T-cell (primary cell): Measurements from ENCODE around the gene PSMD3. TPM values are rescaled to one million over a fixed set of nuclear protein-coding genes. Genes with fewer than 3 reads are reported as not detected.

Experiments used
- ATAC-seq, 4 experiments: fragments of 200-7000 bp in 3 of 4; fragments of 150-1000 bp in 1 of 4; cut with Tn5 transposase; replicated peaks in 1 of 4; 1 replicate in 3 of 4; 2 replicates in 1 of 4; pipeline ENCODE4 v1.10.0; 2021; ENCODE audit warnings: moderate library complexity in 3 of 4, mild to moderate bottlenecking in 2 of 4, moderate number of reproducible peaks in 1 of 4
- CTCF ChIA-PET, 2 donors: fragments of 300-600 bp; sonication (Branson Sonifier 250); formaldehyde crosslinking; loops; one replicate each; lab custom pipeline; 2022; ENCODE audit warnings: antibody characterized with exemption in 2 of 2; lab: Charles Lee
- POLR2A ChIA-PET, 2 donors: fragments of 300-600 bp; sonication (Branson Sonifier 250); formaldehyde crosslinking; loops; one replicate each; lab custom pipeline; 2022; ENCODE audit warnings: antibody characterized with exemption in 2 of 2; lab: Charles Lee
- DNase-seq, 35 experiments: peaks; one replicate each; pipeline versions ENCODE4 v3.0.0 to v3.0.0-alpha.2; 2013 to 2023
- H3K27ac ChIP-seq: one replicate; pipeline ENCODE4 v1.5.1; 2013; ENCODE audit warnings: low read length
- H3K27me3 ChIP-seq, 2 experiments: replicated peaks in 1 of 2; 1 replicate in 1 of 2; 2 replicates in 1 of 2; pipeline versions ENCODE4 v1.6.1 to v1.7.0; 2013; ENCODE audit warnings: low read length in 1 of 2, mixed read lengths in 1 of 2; ENCODE audit not compliant: control insufficient read depth in 2 of 2, insufficient read depth in 2 of 2; ENCODE audit errors: extremely low read depth in 1 of 2
- H3K36me3 ChIP-seq, 2 donors: 1 replicate in 1 of 2; 2 replicates in 1 of 2; pipeline versions ENCODE4 v1.6.1 to v1.7.0; 2013; ENCODE audit warnings: low read length in 1 of 2; ENCODE audit not compliant: control insufficient read depth in 2 of 2, insufficient read depth in 1 of 2; ENCODE audit errors: extremely low read depth in 1 of 2
- H3K4me1 ChIP-seq, 2 experiments: 1 replicate in 1 of 2; 2 replicates in 1 of 2; pipeline versions ENCODE4 v1.6.1 to v1.7.0; 2013; ENCODE audit warnings: low read length in 2 of 2, mixed read lengths in 1 of 2; ENCODE audit not compliant: insufficient read depth in 2 of 2, control insufficient read depth in 1 of 2; ENCODE audit errors: extremely low read depth in 1 of 2
- H3K4me3 ChIP-seq, 2 donors: 1 replicate in 1 of 2; 2 replicates in 1 of 2; pipeline versions ENCODE4 v1.5.1 to v1.7.0; 2013; ENCODE audit warnings: mild to moderate bottlenecking in 2 of 2, low read length in 1 of 2, moderate library complexity in 1 of 2; ENCODE audit not compliant: control insufficient read depth in 1 of 2; ENCODE audit errors: extremely low read depth in 1 of 2
- H3K9me3 ChIP-seq: 2 replicates; pipeline ENCODE4 v1.7.0; 2013
- H3K27ac Mint-ChIP-seq, 2 donors: one replicate each; pipeline ENCODE4 v1.8.0; 2020 to 2021; ENCODE audit warnings: mild to moderate bottlenecking in 2 of 2, mixed read lengths in 2 of 2
- H3K27me3 Mint-ChIP-seq, 2 donors: one replicate each; pipeline ENCODE4 v1.8.0; 2021 to 2022; ENCODE audit warnings: mixed read lengths in 2 of 2
- H3K36me3 Mint-ChIP-seq: one replicate; pipeline ENCODE4 v1.8.0; 2021; ENCODE audit warnings: mixed read lengths
- H3K4me1 Mint-ChIP-seq, 3 donors: one replicate each; pipeline ENCODE4 v1.8.0; 2020 to 2022; ENCODE audit warnings: mixed read lengths in 3 of 3, mild to moderate bottlenecking in 1 of 3
- H3K4me3 Mint-ChIP-seq, 3 donors: one replicate each; pipeline ENCODE4 v1.8.0; 2020 to 2022; ENCODE audit warnings: mild to moderate bottlenecking in 3 of 3, mixed read lengths in 3 of 3, moderate library complexity in 3 of 3
- H3K9me3 Mint-ChIP-seq, 3 donors: one replicate each; pipeline ENCODE4 v1.8.0; 2020 to 2022; ENCODE audit warnings: mixed read lengths in 3 of 3
- WGBS: methylation state at CpG from one replicate; pipeline ENCODE4 v1.1.5; 2013; ENCODE audit warnings: missing lambda C conversion rate; ENCODE audit not compliant: insufficient coverage; 5-methylcytosine and 5-hydroxymethylcytosine counted together
- total RNA-seq, 35 experiments: library from RNA in 6 of 35; stranded (reverse) in 6 of 35; fragments of 120-200 nt in 1 of 35; gene quantifications; one replicate each; pipeline versions ENCODE4 v1.2.1 to v1.2.4 and lab custom pipeline; 2013 to 2026

Gene PSMD3
- total RNA-seq, 5 donors from 2014 or later (not counting 1 experiment from before 2014, with no cell fraction given), result 60.8 to 69.0 (median 63.5) TPM

DNA sequence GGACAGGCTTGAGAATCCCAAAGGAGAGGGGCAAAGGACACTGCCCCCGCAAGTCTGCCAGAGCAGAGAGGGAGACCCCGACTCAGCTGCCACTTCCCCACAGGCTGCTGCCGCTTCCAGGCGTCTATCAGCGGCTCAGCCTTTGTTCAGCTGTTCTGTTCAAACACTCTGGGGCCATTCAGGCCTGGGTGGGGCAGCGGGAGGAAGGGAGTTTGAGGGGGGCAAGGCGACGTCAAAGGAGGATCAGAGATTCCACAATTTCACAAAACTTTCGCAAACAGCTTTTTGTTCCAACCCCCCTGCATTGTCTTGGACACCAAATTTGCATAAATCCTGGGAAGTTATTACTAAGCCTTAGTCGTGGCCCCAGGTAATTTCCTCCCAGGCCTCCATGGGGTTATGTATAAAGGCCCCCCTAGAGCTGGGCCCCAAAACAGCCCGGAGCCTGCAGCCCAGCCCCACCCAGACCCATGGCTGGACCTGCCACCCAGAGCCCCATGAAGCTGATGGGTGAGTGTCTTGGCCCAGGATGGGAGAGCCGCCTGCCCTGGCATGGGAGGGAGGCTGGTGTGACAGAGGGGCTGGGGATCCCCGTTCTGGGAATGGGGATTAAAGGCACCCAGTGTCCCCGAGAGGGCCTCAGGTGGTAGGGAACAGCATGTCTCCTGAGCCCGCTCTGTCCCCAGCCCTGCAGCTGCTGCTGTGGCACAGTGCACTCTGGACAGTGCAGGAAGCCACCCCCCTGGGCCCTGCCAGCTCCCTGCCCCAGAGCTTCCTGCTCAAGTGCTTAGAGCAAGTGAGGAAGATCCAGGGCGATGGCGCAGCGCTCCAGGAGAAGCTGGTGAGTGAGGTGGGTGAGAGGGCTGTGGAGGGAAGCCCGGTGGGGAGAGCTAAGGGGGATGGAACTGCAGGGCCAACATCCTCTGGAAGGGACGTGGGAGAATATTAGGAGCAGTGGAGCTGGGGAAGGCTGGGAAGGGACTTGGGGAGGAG lies 34.7 kb downstream of the PSMD3 start, which contains the start of gene CSF3:
CSF3 (plus strand) TSS at position 436 of the 993 bp plus-strand sequence; CDS start at position 471, 35 bp downstream.
- no peak for DNase-seq
- no peaks in the 10 kb centered on the region for H3K9me3 Mint-ChIP-seq
- ChIA-PET POLR2A (interaction anchor here in 1 of 2 donors (0.6 kb wide), 1 partner anchor 207 kb away, joined by 3 read pairs; no protein-coding TSS in a partner anchor), CTCF (interaction anchor here (0.6 to 1.1 kb wide), 5 partner anchors 11 to 261 kb away, joined by 3 read pairs; no protein-coding TSS in a partner anchor)
- H3K36me3 ChIP-seq, result peaks cover 0 to 10% of the 10 kb centered on the region in 2 donors
- H3K9me3 ChIP-seq, result no peaks in the 10 kb centered on the region
- no peak within 1 kb of the TSS for H3K4me3 ChIP-seq
- no peak for ATAC-seq
- peaks cover 6 to 9% (median 6%) of the 10 kb centered on the region in 3 donors for H3K4me1 Mint-ChIP-seq
- H3K27me3 ChIP-seq, result peaks cover 0 to 4% of the 10 kb centered on the region in 2 experiments
- H3K27ac Mint-ChIP-seq, result no peak within 1 kb of the TSS
- H3K4me3 Mint-ChIP-seq, result no peak within 1 kb of the TSS
- H3K4me1 ChIP-seq, result peaks cover 0 to 7% of the 10 kb centered on the region in 2 experiments
- peaks cover 0 to 3% of the 10 kb centered on the region in 2 donors for H3K27me3 Mint-ChIP-seq
- WGBS, result 56% methylated on average over 13 of the region's 20 CpGs
- H3K27ac ChIP-seq, result no peak within 1 kb of the TSS
- H3K36me3 Mint-ChIP-seq, result peaks cover 6% of the 10 kb centered on the region

DNA sequence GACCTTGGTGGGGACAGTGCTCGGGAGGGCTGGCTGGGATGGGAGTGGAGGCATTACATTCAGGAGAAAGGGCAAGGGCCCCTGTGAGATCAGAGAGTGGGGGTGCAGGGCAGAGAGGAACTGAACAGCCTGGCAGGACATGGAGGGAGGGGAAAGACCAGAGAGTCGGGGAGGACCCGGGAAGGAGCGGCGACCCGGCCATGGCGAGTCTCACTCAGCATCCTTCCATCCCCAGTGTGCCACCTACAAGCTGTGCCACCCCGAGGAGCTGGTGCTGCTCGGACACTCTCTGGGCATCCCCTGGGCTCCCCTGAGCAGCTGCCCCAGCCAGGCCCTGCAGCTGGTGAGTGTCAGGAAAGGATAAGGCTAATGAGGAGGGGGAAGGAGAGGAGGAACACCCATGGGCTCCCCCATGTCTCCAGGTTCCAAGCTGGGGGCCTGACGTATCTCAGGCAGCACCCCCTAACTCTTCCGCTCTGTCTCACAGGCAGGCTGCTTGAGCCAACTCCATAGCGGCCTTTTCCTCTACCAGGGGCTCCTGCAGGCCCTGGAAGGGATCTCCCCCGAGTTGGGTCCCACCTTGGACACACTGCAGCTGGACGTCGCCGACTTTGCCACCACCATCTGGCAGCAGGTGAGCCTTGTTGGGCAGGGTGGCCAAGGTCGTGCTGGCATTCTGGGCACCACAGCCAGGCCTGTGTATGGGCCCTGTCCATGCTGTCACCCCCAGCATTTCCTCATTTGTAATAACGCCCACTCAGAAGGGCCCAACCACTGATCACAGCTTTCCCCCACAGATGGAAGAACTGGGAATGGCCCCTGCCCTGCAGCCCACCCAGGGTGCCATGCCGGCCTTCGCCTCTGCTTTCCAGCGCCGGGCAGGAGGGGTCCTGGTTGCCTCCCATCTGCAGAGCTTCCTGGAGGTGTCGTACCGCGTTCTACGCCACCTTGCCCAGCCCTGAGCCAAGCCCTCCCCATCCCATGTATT lies 35.7 kb downstream of the PSMD3 start:
- CTCF ChIA-PET, result interaction anchor here (0.5 to 1.0 kb wide), 6 partner anchors 10 to 283 kb away, joined by 3 read pairs; no protein-coding TSS in a partner anchor
- peaks cover 0 to 4% of the 10 kb centered on the region in 2 experiments for H3K27me3 ChIP-seq
- H3K4me1 Mint-ChIP-seq, result peaks cover 4 to 8% (median 4%) of the 10 kb centered on the region in 3 donors
- no peak for ATAC-seq
- peaks cover 0 to 3% of the 10 kb centered on the region in 2 donors for H3K27me3 Mint-ChIP-seq
- no peak overlapping the region for H3K4me3 Mint-ChIP-seq
- H3K36me3 ChIP-seq, result peaks cover 0 to 15% of the 10 kb centered on the region in 2 donors
- H3K9me3 ChIP-seq, result no peaks in the 10 kb centered on the region
- DNase-seq, result no peak
- H3K9me3 Mint-ChIP-seq, result no peaks in the 10 kb centered on the region
- H3K4me3 ChIP-seq, result no peak overlapping the region
- POLR2A ChIA-PET, result interaction anchor here in 1 of 2 donors (0.6 kb wide), 1 partner anchor 124 kb away, joined by 3 read pairs; no protein-coding TSS in a partner anchor
- 88% methylated on average over 12 of the region's 26 CpGs for WGBS
- H3K36me3 Mint-ChIP-seq, result peaks cover 11% of the 10 kb centered on the region
- peaks cover 0 to 6% of the 10 kb centered on the region in 2 experiments for H3K4me1 ChIP-seq
- no peak overlapping the region for H3K27ac Mint-ChIP-seq
- H3K27ac ChIP-seq, result no peak overlapping the region

DNA sequence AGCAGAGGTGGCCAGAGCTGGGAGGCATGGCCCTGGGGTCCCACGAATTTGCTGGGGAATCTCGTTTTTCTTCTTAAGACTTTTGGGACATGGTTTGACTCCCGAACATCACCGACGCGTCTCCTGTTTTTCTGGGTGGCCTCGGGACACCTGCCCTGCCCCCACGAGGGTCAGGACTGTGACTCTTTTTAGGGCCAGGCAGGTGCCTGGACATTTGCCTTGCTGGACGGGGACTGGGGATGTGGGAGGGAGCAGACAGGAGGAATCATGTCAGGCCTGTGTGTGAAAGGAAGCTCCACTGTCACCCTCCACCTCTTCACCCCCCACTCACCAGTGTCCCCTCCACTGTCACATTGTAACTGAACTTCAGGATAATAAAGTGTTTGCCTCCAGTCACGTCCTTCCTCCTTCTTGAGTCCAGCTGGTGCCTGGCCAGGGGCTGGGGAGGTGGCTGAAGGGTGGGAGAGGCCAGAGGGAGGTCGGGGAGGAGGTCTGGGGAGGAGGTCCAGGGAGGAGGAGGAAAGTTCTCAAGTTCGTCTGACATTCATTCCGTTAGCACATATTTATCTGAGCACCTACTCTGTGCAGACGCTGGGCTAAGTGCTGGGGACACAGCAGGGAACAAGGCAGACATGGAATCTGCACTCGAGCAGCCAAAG lies 36.9 kb downstream of the PSMD3 start:
- Mint-ChIP-seq H3K9me3 (no peaks in the 10 kb centered on the region), H3K27ac (no peak overlapping the region)
- no peak for DNase-seq

DNA sequence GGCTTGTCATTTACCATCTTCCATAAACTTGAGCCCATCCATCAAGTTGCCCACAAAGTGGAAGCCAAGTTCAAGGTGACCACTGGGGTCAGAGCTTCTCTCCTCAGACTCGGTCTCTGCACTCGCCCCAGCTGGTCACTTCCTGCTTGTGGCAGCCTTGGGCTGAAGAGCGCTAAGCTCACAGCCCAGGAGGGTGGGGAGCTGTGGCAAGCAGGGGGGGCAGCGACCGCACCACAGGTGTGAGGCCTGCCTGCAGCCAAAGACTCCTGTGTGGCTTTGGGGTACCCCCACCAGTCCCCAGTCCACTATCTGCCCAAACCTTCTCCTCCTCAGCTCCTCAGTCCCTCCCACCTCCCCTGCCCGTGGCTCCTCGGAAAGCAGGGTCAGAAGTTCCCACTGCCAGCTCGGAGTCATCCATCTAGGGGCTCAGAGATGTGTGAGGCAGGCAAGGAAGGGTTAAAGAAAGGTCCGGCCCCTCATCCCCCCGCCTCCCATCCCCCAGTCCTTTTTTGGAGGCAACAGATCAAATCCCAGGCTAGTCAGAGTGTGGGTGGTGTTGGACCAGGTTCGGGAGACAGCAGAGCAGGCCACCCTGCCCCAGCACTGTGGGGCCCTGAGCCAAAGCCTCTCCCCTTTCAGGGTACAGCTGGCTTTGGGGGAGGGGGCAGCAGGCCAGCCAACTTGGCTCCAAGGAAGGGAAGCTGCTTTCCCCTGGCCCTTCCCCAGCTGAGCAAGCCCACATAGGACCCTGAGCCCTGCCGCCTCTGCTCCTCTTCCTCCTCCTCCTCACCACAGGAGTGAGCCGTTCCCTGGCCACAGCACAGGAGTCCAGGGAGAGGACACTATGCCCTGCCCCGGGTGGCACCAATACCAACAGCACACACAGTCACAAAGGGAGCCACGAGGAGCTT lies 37.9 kb downstream of the PSMD3 start:
- H3K27me3 Mint-ChIP-seq, result no peaks in the 10 kb centered on the region
- no peaks in the 10 kb centered on the region for H3K9me3 ChIP-seq
- ChIA-PET POLR2A (interaction anchor here in 1 of 2 donors (0.7 kb wide), 1 partner anchor 11 kb away, joined by 5 read pairs; no protein-coding TSS in a partner anchor), CTCF (interaction anchor here (0.6 kb wide), 2 partner anchors 13 to 16 kb away, joined by 3 to 4 read pairs; no protein-coding TSS in a partner anchor)
- H3K4me1 ChIP-seq, result peaks cover 0 to 4% of the 10 kb centered on the region in 2 experiments
- peaks cover 17% of the 10 kb centered on the region for H3K36me3 Mint-ChIP-seq
- DNase-seq (no peak), ATAC-seq (no peak)
- no peak overlapping the region for H3K27ac ChIP-seq
- H3K27ac Mint-ChIP-seq, result peak overlapping the region in 1 of 2 donors; percentile 12
- WGBS, result 61% methylated on average over 5 of the region's 15 CpGs
- H3K4me3 ChIP-seq, result no peak overlapping the region
- H3K36me3 ChIP-seq, result peaks cover 0 to 36% of the 10 kb centered on the region in 2 donors
- H3K4me1 Mint-ChIP-seq, result peaks cover 4 to 6% (median 4%) of the 10 kb centered on the region in 3 donors
- no peak overlapping the region for H3K4me3 Mint-ChIP-seq
- H3K27me3 ChIP-seq, result no peaks in the 10 kb centered on the region
- H3K9me3 Mint-ChIP-seq, result no peaks in the 10 kb centered on the region

More for the DNA sequence above, 36.9 kb downstream of the PSMD3 start:
- WGBS, result 79% methylated on average over 6 of the region's 15 CpGs
- peaks cover 0 to 27% of the 10 kb centered on the region in 2 donors for H3K36me3 ChIP-seq
- peaks cover 17% of the 10 kb centered on the region for H3K36me3 Mint-ChIP-seq
- H3K4me3 ChIP-seq, result no peak overlapping the region
- peaks cover 0 to 4% of the 10 kb centered on the region in 2 experiments for H3K27me3 ChIP-seq
- peaks cover 0 to 6% of the 10 kb centered on the region in 2 experiments for H3K4me1 ChIP-seq
- ATAC-seq, result no peak
- no peak overlapping the region for H3K4me3 Mint-ChIP-seq
- POLR2A ChIA-PET, result no interaction called here
- CTCF ChIA-PET, result interaction anchor here in 1 of 2 donors (0.6 kb wide), 1 partner anchor 12 kb away, joined by 3 read pairs; no protein-coding TSS in a partner anchor
- H3K27ac ChIP-seq, result no peak overlapping the region
- H3K27me3 Mint-ChIP-seq, result no peaks in the 10 kb centered on the region
- H3K9me3 ChIP-seq, result no peaks in the 10 kb centered on the region
- H3K4me1 Mint-ChIP-seq, result peaks cover 4 to 8% (median 4%) of the 10 kb centered on the region in 3 donors
